Stimulated activated CD4-positive, alpha-beta T cell treated with anti-CD3 and anti-CD28 coated beads, Interleukin-2, amount 100 ng/mL, for 24 hours (primary cell): ENCODE data around the gene GABARAPL2.
"Not testable (repeated sequence)": the region's sequence is repeated elsewhere in the genome, so short reads cannot be mapped to it uniquely, and the experiment has no call there.

ENCODE experiments used
- DNase-seq, 2 donors: peaks; one replicate each; pipeline ENCODE4 v3.0.0-alpha.2; 2020

GABARAPL2 gene

DNA sequence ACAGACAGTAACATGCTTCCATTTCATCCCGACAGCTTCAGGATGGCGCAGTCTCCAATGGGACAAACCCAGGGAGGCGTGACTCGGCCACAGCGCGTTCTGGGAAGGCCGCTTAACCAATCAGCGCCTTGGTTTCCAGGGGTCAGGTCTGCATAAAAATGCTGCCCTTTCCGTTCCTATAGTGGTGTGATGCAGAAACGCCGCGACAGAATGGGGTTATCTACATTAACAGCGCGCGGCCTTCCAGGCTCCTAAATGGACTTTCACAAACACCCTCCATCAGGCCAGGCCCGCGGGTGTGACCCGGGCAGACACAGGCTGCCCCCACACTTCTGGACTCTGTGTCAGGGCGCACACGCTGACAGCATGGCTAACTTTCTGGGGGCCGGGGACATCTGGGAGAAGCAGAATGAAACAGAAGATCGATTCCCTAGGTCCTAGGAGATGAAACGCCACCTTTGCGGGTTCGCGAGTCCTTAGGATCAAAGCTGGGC is 10.9 kb upstream of the GABARAPL2 start:
- peak in 1 of 2 donors; percentile 29 for DNase-seq

DNA sequence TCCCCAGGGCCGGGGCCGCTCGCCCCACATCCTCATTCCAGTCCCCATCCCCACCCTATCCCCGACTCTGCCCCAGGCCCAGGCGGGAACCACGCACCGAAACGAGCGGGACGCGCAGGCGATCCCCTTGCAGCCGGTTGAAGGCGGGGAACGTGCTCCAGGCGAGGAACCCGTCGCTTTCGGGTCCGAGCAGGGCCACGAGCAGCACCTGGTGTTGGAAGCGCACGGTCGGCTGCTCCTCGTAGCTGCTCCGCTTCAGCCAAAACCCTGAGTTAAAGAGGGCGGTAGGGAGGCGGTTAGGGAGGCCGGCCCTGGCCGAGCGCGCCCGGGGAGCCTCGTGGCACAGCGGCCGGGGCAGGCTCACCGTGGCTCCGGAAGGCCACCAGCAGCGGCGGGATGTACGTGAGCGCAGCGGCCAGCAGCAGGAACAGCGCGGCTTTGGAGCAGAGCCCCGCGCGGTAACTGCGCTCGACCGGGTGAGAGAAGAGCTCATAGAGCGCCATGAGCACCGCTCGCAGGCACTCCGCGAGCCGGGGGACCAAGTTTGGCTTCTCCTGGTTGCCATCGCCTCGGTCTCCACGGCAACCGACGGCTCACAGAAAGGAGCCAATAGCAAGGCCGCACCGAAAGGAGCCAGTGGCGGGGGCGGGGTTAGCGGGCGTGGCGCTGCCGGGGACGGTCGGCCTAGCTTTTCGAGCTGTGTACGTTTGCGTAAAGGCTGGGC is 10.3 kb upstream of the GABARAPL2 start, which contains the start of gene TMEM231:
Gene TMEM231, minus strand, starts transcription at position 546 of the 724 bp plus-strand sequence. Its CDS starts 43 bp downstream, at position 503.
- peak; percentile 98 for DNase-seq

DNA sequence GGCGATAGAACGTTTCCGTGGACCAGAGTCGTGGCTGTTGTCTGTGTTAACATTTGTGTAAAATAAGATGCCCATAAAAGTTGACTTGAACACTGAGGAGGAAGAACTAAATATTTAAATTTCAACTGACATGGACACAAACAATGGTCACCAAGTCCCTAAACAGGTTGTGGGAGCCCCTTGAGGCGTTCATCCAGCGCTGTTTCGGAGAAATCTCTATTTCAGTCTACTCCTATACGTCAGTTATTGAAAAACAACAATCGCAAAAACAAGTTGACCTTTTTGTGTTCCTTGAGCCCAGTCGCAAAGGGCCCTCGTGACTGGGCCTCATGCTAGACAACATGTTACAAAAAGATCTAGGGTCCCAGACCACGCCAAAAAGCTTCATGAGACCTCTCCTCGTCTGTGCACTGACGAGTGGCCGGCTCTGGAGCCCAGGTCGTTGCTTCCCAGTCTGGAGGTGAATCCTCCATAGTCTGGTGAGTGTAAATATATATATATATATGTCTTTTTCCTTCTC is 9.7 kb upstream of the GABARAPL2 start:
- no peak for DNase-seq

DNA sequence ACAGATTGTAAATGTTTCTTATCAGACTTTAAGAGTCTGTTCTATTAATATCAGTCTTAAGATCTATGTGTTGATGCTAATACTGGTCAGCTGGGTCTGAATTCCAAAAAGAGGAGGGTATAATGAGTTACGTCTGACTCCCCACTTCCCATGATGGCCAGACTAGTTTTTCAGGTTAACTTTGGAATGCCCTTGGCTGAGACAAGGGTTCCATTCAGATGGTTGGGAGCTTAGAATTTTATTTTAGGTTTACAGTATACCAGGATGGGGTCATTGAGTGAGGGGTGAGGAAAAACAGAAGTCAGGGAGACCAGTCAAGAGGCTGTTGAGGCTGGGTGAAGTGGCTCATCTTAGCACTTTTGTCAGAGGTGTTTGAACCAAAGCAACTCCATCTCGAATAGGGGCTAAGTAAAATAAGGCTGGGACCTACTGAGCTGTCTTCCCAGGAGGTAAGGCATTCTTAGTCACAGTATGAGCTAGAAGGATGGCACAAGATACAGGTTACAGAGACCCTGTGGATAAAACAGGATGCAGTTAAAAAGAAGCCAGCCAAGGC is 7.3 kb upstream of the GABARAPL2 start:
- DNase-seq: no peak

DNA sequence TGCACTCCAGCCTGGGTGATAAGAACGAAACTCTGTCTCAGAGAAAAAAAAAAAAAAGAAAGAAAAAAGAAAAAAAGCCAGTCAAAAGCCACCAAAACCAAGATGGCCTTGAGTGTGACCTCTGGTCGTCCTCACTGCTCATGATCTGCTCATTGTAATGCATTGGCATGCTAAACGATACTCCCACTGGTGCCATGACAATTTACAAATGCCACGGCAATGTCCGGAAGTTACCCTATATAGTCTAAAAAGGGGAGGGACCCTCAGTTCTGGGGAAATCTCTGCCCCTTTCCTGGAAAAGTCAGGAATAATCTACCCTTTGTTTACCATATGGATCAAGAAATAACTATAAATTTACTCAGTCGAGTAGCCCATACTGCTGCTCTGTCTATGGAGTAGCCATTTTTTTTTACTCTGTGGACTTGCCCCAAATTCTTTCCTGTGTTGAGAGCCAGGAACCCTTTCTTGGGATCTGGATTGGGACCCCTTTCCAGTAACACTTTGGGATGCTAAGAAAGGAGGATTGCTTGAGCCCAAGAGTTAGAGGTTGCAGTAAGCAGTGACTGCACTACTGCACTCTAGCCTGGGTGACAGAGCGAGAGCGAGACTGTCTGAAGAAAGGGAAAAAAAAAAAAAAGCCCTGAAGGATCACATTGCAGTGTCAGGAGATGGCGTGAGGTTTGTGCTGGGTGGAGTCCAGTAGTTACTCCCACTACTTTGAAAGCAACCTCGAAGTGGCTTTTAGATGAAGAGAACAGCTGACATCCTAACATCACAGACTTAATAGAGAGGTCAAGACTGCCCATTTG is 6.4 kb upstream of the GABARAPL2 start:
- no peak for DNase-seq

DNA sequence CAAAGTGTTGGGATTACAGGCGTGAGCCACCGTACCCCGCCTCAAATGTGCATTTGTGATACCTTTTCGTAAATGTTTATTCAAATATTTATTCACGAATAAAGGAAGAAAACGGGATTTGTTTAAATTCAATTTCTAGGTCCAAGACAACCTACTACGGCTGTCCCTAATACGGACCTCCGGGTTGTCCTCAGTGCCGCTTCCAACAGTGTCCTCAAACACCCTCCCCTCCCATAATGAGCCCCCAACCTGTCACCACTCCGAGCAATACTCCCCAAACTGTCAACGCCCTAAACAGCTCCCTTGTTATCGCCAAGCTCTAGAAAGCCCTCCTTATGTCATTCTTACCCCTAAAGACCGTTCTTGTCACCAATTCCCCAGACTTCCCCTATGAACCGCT is 539 bp upstream of the GABARAPL2 start:
- DNase-seq: no peak

DNA sequence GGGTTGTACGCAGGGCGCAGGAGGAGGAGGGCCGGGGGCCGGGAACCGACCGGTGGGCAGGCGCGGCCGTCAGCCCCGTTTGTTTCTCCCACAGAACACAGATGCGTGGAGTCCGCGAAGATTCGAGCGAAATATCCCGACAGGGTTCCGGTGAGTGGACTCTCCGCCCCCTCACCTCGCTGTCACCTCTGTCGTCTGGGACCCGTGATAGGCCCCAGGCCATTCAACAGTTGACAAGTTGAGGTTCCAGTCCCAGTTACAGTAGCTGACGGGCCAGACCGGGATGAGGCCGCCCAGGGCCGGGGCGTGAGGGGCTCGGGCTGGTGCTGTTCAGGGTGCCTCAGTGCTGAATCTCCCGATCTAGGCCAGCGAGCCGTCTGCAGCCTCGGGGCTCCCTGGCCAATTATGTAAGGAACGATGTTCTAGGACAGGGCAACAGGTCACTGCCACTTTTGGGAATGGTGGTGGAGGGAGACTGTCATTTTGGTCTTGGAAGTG is 628 bp downstream of the GABARAPL2 start:
- peak; percentile 21 to 28 for DNase-seq

DNA sequence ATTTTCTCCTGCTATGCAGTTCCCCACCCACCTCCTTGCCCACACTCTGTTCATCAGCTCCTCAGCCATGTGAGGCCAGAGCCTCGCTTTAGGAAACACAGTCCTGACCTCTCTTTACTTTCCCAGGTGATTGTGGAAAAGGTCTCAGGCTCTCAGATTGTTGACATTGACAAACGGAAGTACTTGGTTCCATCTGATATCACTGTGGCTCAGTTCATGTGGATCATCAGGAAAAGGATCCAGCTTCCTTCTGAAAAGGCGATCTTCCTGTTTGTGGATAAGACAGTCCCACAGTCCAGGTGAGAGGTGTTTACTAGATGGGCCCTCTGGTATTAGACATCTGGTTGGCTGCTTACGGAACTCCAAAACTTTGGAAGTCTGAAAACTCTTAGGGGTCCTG is 1.7 kb downstream of the GABARAPL2 start:
- no peak for DNase-seq

DNA sequence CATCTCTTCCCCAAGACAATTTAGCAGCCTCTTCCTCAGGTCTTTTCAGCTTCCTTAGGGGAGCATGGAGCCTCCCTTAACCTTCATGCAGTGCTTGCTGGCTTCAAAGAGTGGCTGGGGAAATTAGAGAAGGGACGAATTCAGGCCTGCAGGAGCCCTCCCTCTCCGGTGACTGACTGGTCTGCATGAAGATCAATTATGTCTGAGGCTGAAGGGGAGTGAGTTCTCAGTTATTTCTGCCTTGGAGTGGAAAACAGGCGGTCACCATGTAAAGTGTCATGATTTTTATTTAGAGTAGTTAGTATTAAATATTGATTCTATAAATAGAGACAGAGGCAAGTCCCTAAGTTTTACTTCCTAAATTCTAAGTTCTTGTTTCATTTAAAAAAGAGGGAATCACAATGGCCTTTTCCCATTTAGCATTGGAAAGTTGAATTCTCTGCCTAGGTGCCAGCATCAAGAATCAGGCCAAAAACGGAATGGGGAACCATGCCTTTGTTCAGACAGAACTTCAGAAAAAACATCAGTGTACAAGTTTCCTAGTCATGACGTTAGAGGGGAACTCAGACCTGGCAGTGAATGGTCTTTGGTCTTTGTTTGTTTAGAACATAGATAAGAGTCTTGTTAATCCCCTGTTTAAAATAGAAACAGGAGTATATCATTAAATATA is 4.4 kb downstream of the GABARAPL2 start:
- DNase-seq: no peak

DNA sequence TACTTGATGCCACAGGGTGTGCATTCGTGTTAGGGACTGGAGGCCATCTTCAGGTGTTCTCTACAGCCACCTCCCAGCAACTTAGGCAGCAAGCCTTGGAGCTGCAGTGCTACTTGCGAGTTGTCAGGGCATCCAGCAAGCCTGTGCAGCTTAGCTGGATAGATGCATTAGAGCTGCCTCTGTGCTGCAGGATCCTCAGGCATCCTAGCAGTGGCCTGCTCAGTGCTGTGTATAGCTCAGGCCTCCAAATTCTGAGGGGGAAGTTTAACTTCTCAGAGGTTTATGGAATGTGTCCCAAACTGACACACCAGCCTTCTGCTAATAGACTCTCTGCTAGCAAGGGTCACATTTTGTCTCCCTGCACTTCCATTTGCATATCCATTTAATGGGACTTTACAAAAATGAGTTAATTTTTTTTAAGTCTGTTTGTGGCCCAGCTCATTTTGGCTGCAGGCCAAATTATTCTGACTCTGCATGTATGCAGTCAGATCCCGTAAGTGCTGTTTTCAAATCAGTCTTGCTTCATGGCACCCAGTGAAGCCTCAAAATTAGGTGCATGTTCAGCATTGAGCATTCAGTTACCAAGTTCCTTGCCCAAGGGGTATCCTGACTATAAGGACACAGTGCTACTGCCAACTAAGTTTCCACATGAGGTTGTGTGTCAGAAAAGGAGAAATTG is 6.8 kb downstream of the GABARAPL2 start:
- DNase-seq: no peak

DNA sequence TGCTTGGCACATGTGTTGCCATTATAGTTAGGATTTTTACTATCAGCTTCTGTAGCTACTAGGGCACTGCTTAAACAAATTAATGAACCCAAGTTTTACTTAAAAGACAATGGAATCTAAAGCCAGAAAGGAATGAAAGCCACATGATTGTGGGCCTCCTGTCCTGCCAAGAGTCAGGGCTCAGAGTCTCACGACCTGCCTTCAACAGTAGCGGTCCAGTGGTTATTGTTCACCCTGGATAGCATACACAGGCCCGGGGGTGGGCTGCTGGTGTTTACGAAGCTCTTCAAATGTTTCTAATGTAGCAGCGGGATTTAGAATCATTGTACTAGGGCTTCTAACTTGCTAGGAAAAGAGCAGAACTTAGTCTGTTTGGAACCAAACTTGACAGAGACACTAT is 7.8 kb downstream of the GABARAPL2 start:
- no peak for DNase-seq

DNA sequence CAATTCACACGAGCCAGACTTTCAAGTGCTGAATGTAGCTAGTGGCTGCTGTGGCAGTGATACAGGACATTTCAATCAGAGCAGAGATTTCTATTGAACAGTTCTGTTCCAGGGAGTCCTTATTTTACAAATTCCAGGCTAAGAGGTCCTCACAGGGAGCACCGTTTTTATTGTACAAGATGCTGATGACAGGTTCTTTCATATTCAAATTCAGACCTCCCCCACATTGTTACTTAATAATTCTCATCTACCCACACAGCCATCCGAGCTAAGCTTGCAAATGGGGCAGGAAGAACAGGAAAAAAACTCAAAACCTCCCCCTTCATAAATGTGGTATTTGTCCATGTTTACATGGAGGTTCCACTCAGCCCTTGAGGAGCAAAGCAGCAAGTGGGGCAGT is 9.8 kb downstream of the GABARAPL2 start:
- DNase-seq: no peak

DNA sequence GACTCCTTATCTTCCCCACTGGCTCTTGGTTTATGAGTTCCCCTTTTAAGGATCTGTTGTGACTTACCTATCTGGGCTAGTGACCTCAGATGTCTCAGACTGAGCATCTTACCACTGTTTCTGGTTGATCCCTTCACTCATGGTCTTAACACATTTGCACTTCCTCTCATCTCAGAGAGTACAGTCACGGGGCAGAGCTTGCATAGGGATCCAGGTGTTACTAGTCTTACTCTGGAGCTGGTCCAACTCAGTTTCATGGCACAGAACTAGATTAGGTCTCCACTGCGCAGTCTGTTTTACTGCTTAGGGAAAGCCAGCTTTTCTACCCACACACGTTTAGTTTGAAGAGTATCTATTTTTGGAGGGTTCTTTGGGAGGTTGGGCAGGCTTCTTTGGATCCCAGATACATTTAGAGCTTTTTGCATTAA is 10.2 kb downstream of the GABARAPL2 start:
- no peak for DNase-seq

DNA sequence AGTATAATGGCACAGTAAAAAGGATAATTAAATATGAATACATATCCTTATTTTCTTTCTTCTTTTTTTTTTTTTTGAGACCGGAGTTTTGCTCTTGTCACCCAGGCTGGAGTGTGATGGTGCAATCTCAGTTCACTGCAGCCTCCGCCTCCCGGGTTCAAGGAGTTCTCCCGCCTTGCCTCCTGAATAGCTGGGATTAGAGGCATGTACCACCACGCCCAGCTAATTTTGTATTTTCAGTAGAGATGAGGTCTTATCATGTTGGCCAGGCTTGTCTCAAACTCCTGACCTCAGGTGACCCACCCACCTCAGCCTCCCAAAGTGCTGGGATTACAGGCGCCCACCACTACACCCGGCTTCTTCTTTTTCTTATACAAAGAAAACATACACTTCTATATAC is 12.0 kb downstream of the GABARAPL2 start:
- no peak for DNase-seq

DNA sequence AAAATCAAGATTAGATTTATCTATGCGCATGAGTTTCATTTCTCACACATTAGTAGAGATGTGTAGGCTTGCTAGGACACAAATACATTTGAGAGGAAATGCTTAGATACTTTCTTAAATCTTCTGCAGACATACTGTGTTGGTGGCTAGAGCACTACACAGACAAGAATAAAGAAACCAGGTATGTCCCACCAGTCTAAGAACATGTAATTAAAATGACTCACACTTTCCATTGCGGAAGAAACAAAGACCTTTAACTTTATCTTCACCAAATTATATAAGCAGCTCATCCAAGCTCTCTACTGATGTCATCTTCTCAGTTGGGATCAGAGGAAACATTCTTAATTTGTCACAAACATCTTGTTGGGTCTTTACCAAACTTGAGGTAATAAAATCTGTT is 12.5 kb downstream of the GABARAPL2 start:
- DNase-seq: no peak

DNA sequence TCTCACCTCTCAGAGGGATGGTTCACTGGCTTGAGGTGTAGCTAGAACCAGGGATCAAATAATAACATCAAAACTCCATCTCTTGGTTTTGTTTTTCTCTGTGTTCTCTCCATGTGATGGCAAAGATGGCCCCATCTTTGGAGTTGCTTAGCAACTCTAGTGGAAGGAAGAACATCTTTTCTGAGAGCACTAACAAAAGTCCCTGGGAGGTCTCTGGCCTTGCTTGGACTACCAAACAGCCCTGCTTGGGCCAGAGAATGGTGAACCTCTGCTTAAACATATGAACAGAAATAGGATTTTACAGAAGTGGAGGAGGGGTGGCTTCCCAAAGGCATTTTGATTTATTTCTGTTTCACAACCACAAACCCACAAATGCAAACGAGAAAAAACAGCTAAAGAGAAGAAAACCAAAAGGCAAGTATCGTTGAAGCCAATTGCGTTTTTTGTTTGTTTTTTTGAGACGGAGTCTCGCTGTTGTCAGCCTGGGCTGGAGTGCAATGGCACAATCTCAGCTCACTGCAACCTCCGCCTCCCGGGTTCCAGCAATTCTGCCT is 13.2 kb downstream of the GABARAPL2 start:
- DNase-seq: no peak

DNA sequence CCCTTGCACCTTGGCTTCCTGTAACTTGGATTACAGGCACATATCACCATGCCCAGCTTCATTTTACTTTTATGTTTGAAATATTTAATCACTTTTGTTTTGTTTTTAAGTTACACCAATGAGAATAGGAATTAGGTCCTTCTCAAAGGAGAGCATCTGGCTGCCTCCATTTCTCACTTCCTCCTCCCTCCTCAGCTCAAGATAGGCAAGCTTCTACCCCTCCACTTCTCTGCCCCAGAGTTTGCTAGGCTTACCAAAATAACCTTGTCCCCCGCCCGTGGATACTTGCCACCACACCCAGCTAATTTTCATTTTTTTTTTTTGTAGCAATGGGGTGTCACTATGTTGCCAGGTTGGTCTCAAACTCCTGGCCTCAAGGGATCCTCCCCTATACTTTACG is 17.9 kb downstream of the GABARAPL2 start:
- no peak for DNase-seq

DNA sequence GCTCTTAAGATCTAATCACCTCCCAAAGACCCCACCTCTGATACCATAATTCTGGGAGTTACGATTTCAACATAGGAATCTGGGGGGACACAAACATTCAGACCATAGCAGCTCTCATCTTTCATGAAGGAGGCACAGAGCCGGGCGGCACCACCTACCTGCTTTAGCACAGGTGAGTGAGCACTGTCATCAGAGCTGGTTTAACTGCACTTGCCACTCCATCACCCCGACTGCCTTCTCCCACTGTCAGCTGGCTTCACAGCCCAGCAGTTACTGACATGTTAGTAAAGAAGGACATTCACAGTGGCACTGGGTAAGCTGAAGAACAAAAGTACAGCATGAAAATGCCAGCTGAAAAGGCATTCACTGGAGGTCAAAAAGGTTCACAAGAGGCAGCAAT is 22.5 kb downstream of the GABARAPL2 start:
- no peak for DNase-seq

DNA sequence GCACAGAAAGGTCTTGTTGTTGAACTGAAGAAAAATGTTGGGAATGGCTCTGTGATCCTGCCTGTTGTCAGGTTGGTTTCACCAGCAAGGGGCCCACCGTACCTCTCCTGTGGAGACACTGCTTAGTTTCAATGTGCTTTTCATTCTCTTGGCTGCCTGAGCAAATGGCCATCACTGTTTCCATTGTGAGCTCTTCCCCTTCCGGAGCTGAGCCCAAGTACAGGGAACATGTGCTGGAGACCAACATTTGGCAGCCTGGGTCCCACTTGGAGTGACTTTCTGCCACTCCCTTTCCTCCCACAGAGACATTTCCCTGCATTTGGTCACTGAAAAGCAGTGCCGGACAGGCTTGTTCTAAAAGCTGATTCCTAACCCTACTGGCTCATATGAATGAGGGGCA is 23.1 kb downstream of the GABARAPL2 start:
- DNase-seq: no peak

DNA sequence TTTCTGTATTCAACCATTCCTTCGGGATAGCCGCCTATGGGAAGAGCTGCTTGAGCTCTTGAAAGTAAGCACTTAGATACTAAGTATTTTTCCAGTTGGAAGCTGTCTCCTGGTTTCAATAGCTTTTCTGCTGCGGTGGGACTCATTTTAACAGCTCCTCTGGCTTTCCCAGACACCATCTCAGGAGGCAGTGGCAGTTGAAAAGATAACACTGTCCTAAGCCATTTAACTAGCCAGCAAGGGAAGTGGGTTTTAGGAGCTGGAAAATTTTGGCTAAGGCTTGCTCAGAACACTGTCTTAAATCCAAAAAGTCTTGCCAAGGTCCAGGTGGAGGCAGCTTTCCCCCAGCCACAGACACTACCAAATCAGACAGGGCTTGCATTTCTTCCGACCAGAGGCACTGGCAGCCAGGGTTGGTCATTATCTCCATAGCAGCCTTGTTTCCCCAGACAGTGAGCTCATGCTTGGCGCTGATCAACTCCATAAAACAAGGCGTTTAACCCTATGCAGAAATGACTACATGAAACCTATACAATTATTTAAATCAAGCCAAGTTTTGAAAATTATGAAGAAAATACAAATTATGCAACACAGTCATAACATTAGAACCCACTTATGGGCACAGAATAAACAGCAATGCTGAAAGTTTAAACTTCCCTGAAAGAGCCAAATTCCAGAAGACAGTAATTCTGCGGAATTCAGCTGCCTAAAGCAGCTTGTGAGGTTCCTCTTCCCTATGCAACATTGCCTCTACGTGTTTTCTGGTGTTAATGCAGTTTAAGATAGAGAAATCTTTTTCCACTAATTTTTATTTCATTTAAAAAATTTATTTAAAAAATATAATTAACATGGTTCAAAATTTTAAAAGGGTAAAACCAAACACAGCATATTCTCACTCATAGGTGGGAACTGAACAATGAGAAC is 25.0 kb downstream of the GABARAPL2 start:
- no peak for DNase-seq

DNA sequence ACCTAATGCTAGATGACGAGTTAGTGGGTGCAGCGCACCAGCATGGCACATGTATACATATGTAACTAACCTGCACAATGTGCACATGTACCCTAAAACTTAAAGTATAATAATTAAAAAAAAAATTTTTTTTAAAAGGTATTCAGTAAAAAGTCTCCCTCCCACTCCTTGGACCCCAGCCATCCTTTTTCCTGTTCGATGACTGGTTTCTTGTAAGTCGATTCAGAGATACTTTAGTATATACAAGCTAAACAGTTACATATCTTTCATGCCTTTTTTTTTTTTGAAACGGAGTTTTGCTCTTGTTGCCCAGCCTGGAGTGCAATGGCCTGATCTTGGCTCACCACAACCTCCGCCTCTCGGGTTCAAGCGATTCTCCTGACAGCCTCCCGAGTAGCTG is 25.7 kb downstream of the GABARAPL2 start:
- not testable (repeated sequence) for DNase-seq
